Measurements from ENCODE around the gene USP54. TPM values are rescaled to one million over a fixed set of nuclear protein-coding genes. Genes with fewer than 3 reads are reported as not detected.

USP54 gene
- total RNA-seq, 3 donors from 2014 or later, result 97.0 to 149 (median 109) TPM

DNA sequence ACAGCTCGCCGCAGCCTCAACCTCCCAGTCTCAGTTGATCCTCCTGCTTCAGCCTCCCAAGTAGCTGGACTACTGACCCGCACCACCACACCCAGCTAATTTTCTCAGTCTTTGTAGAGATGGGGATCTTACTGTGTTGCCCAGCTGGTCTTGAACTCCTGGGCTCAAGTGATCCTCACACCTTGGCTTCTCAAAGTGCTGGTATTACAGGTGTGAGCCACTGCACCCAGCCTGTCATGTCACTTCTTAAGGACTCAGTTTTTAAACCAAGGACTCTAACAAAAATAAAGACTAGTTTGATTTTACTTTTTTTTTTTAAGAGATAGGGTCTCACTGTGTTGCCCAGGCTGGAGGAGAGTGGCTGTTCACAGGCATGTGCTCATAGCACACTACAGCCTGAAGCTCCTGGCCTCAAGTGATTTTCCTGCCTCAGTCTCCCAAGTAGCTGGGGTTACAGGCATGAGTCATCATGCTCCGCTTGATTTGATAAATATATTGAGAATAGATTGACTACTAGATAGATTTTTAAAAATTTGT lies 78.9 kb downstream of the USP54 start:
- intact Hi-C loops (cut with DNase I, micrococcal nuclease), result no loop called here
- no peak for ATAC-seq
- no peak for TF ChIP-seq CTCF (IDR thresholded peaks at IDR 0.05)
- peaks cover 10% of the 10 kb centered on the region for H3K36me3 ChIP-seq (ENCODE audit: low read depth)
- DNase-seq, result no peak
- no peaks in the 10 kb centered on the region for H3K9me3 ChIP-seq
- H3K4me3 ChIP-seq, result no peak overlapping the region
- H3K4me1 ChIP-seq (ENCODE audit: low read depth), result no peaks in the 10 kb centered on the region

- DNase-seq, result no peak
Measured at GRCh38 chr10:73509695-73510094, 81.4 kb downstream of the USP54 start.

DNA sequence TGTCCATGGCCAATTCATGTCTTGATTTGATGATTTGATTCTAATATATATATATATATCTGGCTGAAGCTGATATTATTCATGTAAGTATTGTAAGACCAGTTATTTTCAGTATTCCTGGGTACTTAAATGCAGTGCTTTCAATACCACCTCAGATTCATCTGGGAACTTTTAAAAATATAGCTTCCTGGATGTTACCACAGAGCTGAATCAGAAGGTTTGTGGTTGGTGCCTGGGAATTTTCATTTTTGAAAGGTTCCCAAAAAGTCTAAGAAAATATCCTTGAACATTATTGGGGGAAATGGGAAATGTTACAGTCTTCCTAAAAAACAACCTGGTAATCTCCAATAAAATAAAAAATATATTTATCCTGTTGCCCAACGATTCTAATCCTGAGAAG lies 84.7 kb downstream of the USP54 start:
- intact Hi-C loops (cut with DNase I, micrococcal nuclease), result no loop called here
- no peaks in the 10 kb centered on the region for H3K4me1 ChIP-seq (ENCODE audit: low read depth)
- no peak for DNase-seq
- no peak for ATAC-seq
- H3K4me3 ChIP-seq, result no peak overlapping the region
- H3K36me3 ChIP-seq (ENCODE audit: low read depth), result no peaks in the 10 kb centered on the region
- no peaks in the 10 kb centered on the region for H3K9me3 ChIP-seq
- no peak for TF ChIP-seq CTCF (IDR thresholded peaks at IDR 0.05)

More at GRCh38 chr10:73509695-73510094, 81.4 kb downstream of the USP54 start:
- no peak overlapping the region for H3K4me3 ChIP-seq
- intact Hi-C loops (cut with DNase I, micrococcal nuclease), result no loop called here
- H3K4me1 ChIP-seq (ENCODE audit: low read depth), result no peaks in the 10 kb centered on the region
- ATAC-seq, result no peak
- TF ChIP-seq CTCF (IDR thresholded peaks at IDR 0.05), result no peak
- no peaks in the 10 kb centered on the region for H3K9me3 ChIP-seq
- no peaks in the 10 kb centered on the region for H3K36me3 ChIP-seq (ENCODE audit: low read depth)

- no peaks in the 10 kb centered on the region for H3K36me3 ChIP-seq (ENCODE audit: low read depth)
- no peaks in the 10 kb centered on the region for H3K4me1 ChIP-seq (ENCODE audit: low read depth)
- intact Hi-C loops (cut with DNase I, micrococcal nuclease), result no loop called here
- H3K4me3 ChIP-seq, result no peak overlapping the region
- H3K9me3 ChIP-seq, result no peaks in the 10 kb centered on the region
- DNase-seq (no peak), ATAC-seq (no peak)
- TF ChIP-seq CTCF (IDR thresholded peaks at IDR 0.05), result no peak
Measured at GRCh38 chr10:73506074-73506473, 85.1 kb downstream of the USP54 start.

GRCh38 chr10:73503037-73503436 lies 88.1 kb downstream of the USP54 start:
- no peak overlapping the region for H3K4me3 ChIP-seq
- H3K36me3 ChIP-seq (ENCODE audit: low read depth), result no peaks in the 10 kb centered on the region
- intact Hi-C loops (cut with DNase I, micrococcal nuclease), result no loop called here
- H3K9me3 ChIP-seq, result no peaks in the 10 kb centered on the region
- ATAC-seq (no peak), DNase-seq (no peak)
- no peak for TF ChIP-seq CTCF (IDR thresholded peaks at IDR 0.05)
- H3K4me1 ChIP-seq (ENCODE audit: low read depth), result no peaks in the 10 kb centered on the region

- no peaks in the 10 kb centered on the region for H3K36me3 ChIP-seq (ENCODE audit: low read depth)
- peaks cover 2% of the 10 kb centered on the region for H3K4me1 ChIP-seq (ENCODE audit: low read depth)
- TF ChIP-seq CTCF (IDR thresholded peaks at IDR 0.05), result no peak
- DNase-seq (no peak), ATAC-seq (no peak)
- intact Hi-C loops (cut with DNase I, micrococcal nuclease), result no loop called here
- no peaks in the 10 kb centered on the region for H3K9me3 ChIP-seq
- H3K4me3 ChIP-seq, result no peak overlapping the region
Measured at GRCh38 chr10:73501651-73502050, 89.5 kb downstream of the USP54 start.
